K562 (cell line): Measurements from ENCODE around the gene FRMD1. TPM values are rescaled to one million over a fixed set of nuclear protein-coding genes. Genes with fewer than 3 reads are reported as not detected.
A peak's percentile ranks its signal among the peaks of the same experiment; 100 is the strongest.

ENCODE experiments used
- CBX3 ChIP-seq, 2 experiments: IDR thresholded peaks; 1 replicate in 1 of 2; 2 replicates in 1 of 2; pipeline ENCODE4 v1.6.1; 2012; ENCODE audit warnings: inconsistent platforms in 2 of 2, low read length in 2 of 2, borderline replicate concordance in 1 of 2, control low read depth in 1 of 2
- CEBPB ChIP-seq: fragments of 450-650 bp; IDR thresholded peaks from 2 replicates; pipeline ENCODE4 v1.6.1; 2016; ENCODE audit warnings: missing genetic modification characterization, missing compliant biosample characterization
- CREBBP ChIP-seq: IDR thresholded peaks from one replicate; pipeline ENCODE4 v1.6.1; 2012; ENCODE audit warnings: low read depth, mild to moderate bottlenecking, control low read depth, inconsistent platforms, low read length
- FOSL1 ChIP-seq: fragments of 200-800 bp; sonication (Bioruptor generic); conservative IDR thresholded peaks from 2 replicates; pipeline ENCODE4 v1.6.1; 2016; ENCODE audit warnings: missing genetic modification characterization, missing compliant biosample characterization
- GABPA ChIP-seq: fragments of 200-800 bp; sonication (Bioruptor generic); conservative IDR thresholded peaks from 2 replicates; pipeline ENCODE4 v1.6.1; 2016; ENCODE audit warnings: low read depth, missing genetic modification characterization, missing compliant biosample characterization
- NCOA6 ChIP-seq: fragments of 450-650 bp; IDR thresholded peaks from 2 replicates; pipeline ENCODE4 v1.6.1; 2017; ENCODE audit warnings: mild to moderate bottlenecking
- NR2C1 ChIP-seq, 2 experiments: fragments of 450-650 bp; IDR thresholded peaks; 2 replicates each; pipeline ENCODE4 v1.6.1; 2017; ENCODE audit warnings: mild to moderate bottlenecking in 2 of 2, antibody characterized with exemption in 1 of 2, inconsistent platforms in 1 of 2, missing compliant biosample characterization in 1 of 2, missing genetic modification characterization in 1 of 2
- NR2C2 ChIP-seq, 2 experiments: fragments of 200-800 bp in 1 of 2; sonication (Bioruptor generic) in 1 of 2; sonication (generic) in 1 of 2; formaldehyde crosslinking in 1 of 2; IDR thresholded peaks; 2 replicates each; pipeline versions ENCODE4 v1.6.1 to v1.8.0; 2016 to 2022; ENCODE audit warnings: mild to moderate bottlenecking in 1 of 2, missing compliant biosample characterization in 1 of 2, missing genetic modification characterization in 1 of 2, missing genetic modification reagents in 1 of 2
- NR3C1 ChIP-seq: sonication (generic); formaldehyde crosslinking; IDR thresholded peaks from 2 replicates; pipeline ENCODE4 v1.8.1; 2022; ENCODE audit warnings: missing genetic modification reagents
- SAFB2 ChIP-seq: fragments of 200-400 bp; formaldehyde crosslinking; IDR thresholded peaks from 2 replicates; pipeline ENCODE4 v1.6.1; 2018; ENCODE audit warnings: borderline replicate concordance, low read length, low read depth, moderate library complexity; ENCODE audit not compliant: severe bottlenecking
- ZEB2 ChIP-seq: fragments of 450-650 bp; IDR thresholded peaks from 2 replicates; pipeline ENCODE4 v1.6.1; 2016
- ZNF282 ChIP-seq: sonication (generic); formaldehyde crosslinking; IDR thresholded peaks from 2 replicates; pipeline ENCODE4 v1.8.1; 2023; ENCODE audit warnings: missing genetic modification reagents
- polyA plus RNA-seq, 8 experiments: library from polyadenylated mRNA; depleted of rRNA in 4 of 8; stranded (reverse) in 5 of 8; unstranded in 3 of 8; fragments of >200 nt; fragmentation: Nextera tagmentation in 2 of 8; fragmentation: Illumina TruSeq in 1 of 8; extraction: Ambion mirVana in 2 of 8; extraction: Trizol in 1 of 8; gene quantifications; 2 replicates each; pipeline versions ENCODE4 v1.2.1 to v1.2.3, GENCODE V29; 2011 to 2014; ENCODE audit warnings: inconsistent platforms in 1 of 8, missing spikeins in 1 of 8
- total RNA-seq, 7 experiments: library from RNA; depleted of rRNA in 6 of 7; stranded (reverse); fragments of >200 nt in 6 of 7; fragmentation: Illumina TruSeq in 2 of 7; extraction: Trizol in 2 of 7; gene quantifications; 2 replicates each; pipeline versions ENCODE4 v1.2.1 to v1.2.3, GENCODE V29; 2011 to 2021; ENCODE audit warnings: low replicate concordance in 1 of 7
- TF ChIP-seq, protein P1 (sequence below): sonication (generic); formaldehyde crosslinking; IDR thresholded peaks from 2 replicates; pipeline ENCODE4 v1.8.1; 2023; ENCODE audit warnings: mild to moderate bottlenecking, missing genetic modification reagents
- TF ChIP-seq, protein P2 (sequence below): fragments of 150-350 bp; conservative IDR thresholded peaks from 2 replicates; pipeline ENCODE4 v1.6.1; 2014; ENCODE audit warnings: low read length
- TF ChIP-seq, protein P3 (sequence below), 2 experiments: fragments of 250-450 bp in 1 of 2; fragments of 450-650 bp in 1 of 2; sonication (Bioruptor Pico) in 1 of 2; IDR thresholded peaks; 2 replicates each; pipeline versions ENCODE4 v1.6.1 to v1.8.0; 2016 to 2021; ENCODE audit warnings: mild to moderate bottlenecking in 2 of 2, moderate library complexity in 2 of 2, missing compliant biosample characterization in 1 of 2, missing genetic modification characterization in 1 of 2
- TF ChIP-seq, protein P4 (sequence below): fragments of 450-650 bp; IDR thresholded peaks from 2 replicates; pipeline ENCODE4 v1.6.1; 2016
- TF ChIP-seq, protein P5 (sequence below): sonication (generic); formaldehyde crosslinking; IDR thresholded peaks from 2 replicates; pipeline ENCODE4 v1.8.1; 2022; ENCODE audit warnings: missing genetic modification reagents
- TF ChIP-seq, protein P6 (sequence below): fragments of 250-450 bp; sonication (Bioruptor Pico); IDR thresholded peaks from 2 replicates; pipeline ENCODE4 v1.5.0; 2021

The FRMD1 gene
- total and polyA plus RNA-seq, 9 of the 15 experiments (the other 6 are each of a cell fraction or from before 2014, with no cell fraction given), result 0.01 to 0.04 (median 0.01) TPM; not detected in 6

DNA sequence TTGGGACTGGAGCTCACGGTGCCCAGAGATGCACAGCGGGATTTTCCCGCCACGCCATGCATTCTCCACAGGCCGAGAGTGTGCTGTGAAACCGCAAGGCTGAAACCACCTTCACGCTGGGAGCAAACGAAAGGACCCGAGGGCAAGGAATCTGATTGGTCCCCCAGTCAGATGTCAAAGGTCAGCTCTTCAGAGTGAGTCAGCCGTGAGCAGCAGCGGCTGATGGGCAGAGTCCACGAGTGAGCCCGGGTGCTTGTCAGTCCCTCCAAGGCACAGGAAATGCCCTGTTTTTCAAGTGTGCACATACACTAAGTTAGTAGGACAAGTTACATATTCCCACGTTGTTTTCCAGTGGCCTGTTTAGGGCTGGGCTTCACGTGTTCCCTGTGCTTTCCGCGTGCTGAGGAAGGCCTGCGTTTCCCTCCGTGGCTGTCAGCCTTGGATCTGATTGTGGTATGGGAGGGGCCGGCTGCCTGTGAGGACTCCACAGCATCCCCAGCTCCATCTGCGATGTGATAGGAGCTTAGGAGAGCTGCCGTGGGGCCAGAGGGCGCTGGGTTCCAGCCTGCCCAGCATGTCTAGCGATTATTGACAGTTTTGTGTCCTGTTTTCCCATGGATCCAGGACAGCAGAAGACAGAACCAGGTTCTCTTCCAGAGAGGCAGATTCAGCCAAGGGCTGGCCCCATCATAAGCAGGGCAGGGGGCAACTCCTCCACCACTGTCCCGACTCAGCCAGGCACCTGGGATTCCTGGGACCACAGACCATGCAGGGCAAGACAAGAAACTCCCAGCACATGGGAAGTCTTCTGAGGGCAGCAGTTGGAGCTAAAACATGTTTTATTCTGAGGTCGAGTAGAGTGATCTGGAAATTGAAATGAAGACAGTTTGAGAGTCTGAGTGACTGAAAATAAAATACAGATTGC lies 38.2 kb upstream of the FRMD1 start (continued):
- TF ChIP-seq, protein P1, sequence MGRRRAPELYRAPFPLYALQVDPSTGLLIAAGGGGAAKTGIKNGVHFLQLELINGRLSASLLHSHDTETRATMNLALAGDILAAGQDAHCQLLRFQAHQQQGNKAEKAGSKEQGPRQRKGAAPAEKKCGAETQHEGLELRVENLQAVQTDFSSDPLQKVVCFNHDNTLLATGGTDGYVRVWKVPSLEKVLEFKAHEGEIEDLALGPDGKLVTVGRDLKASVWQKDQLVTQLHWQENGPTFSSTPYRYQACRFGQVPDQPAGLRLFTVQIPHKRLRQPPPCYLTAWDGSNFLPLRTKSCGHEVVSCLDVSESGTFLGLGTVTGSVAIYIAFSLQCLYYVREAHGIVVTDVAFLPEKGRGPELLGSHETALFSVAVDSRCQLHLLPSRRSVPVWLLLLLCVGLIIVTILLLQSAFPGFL, result no peak
- peak; percentile 86; the same call in 1 of the 2 replicates for TF ChIP-seq NR2C2 (CRISPR knock-in tag; IDR thresholded peaks at IDR 0.05)
- peak; percentile 80 for TF ChIP-seq NR2C2 (tag; IDR thresholded peaks at IDR 0.05)
- no peak for TF ChIP-seq GABPA (tag)
- TF ChIP-seq, protein P2, sequence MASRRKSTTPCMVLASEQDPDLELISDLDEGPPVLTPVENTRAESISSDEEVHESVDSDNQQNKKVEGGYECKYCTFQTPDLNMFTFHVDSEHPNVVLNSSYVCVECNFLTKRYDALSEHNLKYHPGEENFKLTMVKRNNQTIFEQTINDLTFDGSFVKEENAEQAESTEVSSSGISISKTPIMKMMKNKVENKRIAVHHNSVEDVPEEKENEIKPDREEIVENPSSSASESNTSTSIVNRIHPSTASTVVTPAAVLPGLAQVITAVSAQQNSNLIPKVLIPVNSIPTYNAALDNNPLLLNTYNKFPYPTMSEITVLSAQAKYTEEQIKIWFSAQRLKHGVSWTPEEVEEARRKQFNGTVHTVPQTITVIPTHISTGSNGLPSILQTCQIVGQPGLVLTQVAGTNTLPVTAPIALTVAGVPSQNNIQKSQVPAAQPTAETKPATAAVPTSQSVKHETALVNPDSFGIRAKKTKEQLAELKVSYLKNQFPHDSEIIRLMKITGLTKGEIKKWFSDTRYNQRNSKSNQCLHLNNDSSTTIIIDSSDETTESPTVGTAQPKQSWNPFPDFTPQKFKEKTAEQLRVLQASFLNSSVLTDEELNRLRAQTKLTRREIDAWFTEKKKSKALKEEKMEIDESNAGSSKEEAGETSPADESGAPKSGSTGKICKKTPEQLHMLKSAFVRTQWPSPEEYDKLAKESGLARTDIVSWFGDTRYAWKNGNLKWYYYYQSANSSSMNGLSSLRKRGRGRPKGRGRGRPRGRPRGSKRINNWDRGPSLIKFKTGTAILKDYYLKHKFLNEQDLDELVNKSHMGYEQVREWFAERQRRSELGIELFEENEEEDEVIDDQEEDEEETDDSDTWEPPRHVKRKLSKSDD, result no peak
- TF ChIP-seq ZNF282 (CRISPR knock-in tag), result no peak
- TF ChIP-seq SAFB2, result no peak
- no peak for TF ChIP-seq NR3C1
- TF ChIP-seq, protein P3, sequence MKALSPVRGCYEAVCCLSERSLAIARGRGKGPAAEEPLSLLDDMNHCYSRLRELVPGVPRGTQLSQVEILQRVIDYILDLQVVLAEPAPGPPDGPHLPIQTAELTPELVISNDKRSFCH (CRISPR knock-in tag; IDR thresholded peaks at IDR 0.05), result no peak
- TF ChIP-seq, protein P3 (tag; IDR thresholded peaks at IDR 0.05), result no peak
- peak; percentile 66 for TF ChIP-seq FOSL1
- TF ChIP-seq, protein P4, sequence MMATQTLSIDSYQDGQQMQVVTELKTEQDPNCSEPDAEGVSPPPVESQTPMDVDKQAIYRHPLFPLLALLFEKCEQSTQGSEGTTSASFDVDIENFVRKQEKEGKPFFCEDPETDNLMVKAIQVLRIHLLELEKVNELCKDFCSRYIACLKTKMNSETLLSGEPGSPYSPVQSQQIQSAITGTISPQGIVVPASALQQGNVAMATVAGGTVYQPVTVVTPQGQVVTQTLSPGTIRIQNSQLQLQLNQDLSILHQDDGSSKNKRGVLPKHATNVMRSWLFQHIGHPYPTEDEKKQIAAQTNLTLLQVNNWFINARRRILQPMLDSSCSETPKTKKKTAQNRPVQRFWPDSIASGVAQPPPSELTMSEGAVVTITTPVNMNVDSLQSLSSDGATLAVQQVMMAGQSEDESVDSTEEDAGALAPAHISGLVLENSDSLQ, result 0 out of 2 replicates have a peak, but pooled peaks have one; percentile 18
- no peak for TF ChIP-seq ZEB2
- no peak for TF ChIP-seq CBX3 (IDR thresholded peaks at IDR 0.05; ENCODE audit: borderline replicate concordance in 1 of 2, low read length in 2 of 2)
- no peak for TF ChIP-seq CREBBP
- TF ChIP-seq, protein P5, sequence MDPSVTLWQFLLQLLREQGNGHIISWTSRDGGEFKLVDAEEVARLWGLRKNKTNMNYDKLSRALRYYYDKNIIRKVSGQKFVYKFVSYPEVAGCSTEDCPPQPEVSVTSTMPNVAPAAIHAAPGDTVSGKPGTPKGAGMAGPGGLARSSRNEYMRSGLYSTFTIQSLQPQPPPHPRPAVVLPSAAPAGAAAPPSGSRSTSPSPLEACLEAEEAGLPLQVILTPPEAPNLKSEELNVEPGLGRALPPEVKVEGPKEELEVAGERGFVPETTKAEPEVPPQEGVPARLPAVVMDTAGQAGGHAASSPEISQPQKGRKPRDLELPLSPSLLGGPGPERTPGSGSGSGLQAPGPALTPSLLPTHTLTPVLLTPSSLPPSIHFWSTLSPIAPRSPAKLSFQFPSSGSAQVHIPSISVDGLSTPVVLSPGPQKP (CRISPR knock-in tag), result no peak
- no peak for TF ChIP-seq NCOA6
- no peak for TF ChIP-seq CEBPB
- TF ChIP-seq, protein P6, sequence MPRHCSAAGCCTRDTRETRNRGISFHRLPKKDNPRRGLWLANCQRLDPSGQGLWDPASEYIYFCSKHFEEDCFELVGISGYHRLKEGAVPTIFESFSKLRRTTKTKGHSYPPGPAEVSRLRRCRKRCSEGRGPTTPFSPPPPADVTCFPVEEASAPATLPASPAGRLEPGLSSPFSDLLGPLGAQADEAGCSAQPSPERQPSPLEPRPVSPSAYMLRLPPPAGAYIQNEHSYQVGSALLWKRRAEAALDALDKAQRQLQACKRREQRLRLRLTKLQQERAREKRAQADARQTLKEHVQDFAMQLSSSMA (CRISPR knock-in tag), result no peak
- peak; percentile 84 for TF ChIP-seq NR2C1 (IDR thresholded peaks at IDR 0.05)
- TF ChIP-seq NR2C1 (tag; IDR thresholded peaks at IDR 0.05), result peak; percentile 91
